DND-41 (cell line): ENCODE measurements around the gene FXYD5.

Source experiments
- ATAC-seq: fragments of 200-7000 bp; cut with Tn5 transposase; 3 replicates; pipeline ENCODE4 v1.9.1; 2021; ENCODE audit warnings: low read depth; ENCODE audit not compliant: insufficient read depth
- DNase-seq: peaks from one replicate; pipeline ENCODE4 v3.0.0-alpha.2; 2020
- H2AFZ ChIP-seq: 2 replicates; pipeline ENCODE4 v1.6.0; 2012; ENCODE audit warnings: low read depth, low read length
- H3K27ac ChIP-seq: 2 replicates; pipeline ENCODE4 v1.5.1; 2012; ENCODE audit warnings: low read length, inconsistent platforms
- H3K27me3 ChIP-seq: fragments of 200-600 bp; sonication (generic); 2 replicates; pipeline ENCODE4 v1.6.0; 2012; ENCODE audit warnings: low read length, mild to moderate bottlenecking, inconsistent platforms; ENCODE audit not compliant: insufficient read depth, poor library complexity
- H3K36me3 ChIP-seq: 2 replicates; pipeline ENCODE4 v1.5.1; 2012; ENCODE audit warnings: low read length, inconsistent platforms; ENCODE audit not compliant: insufficient read depth
- H3K4me1 ChIP-seq: 2 replicates; pipeline ENCODE4 v1.5.1; 2012; ENCODE audit warnings: mild to moderate bottlenecking, low read length; ENCODE audit not compliant: insufficient read depth
- H3K4me2 ChIP-seq: 2 replicates; pipeline ENCODE4 v1.6.0; 2012; ENCODE audit warnings: mild to moderate bottlenecking, moderate library complexity, low read length, inconsistent platforms; ENCODE audit not compliant: insufficient read depth
- H3K4me3 ChIP-seq, 2 experiments: fragments of 200-600 bp in 1 of 2; shearing (Covaris generic) in 1 of 2; 2 replicates each; pipeline ENCODE4 v1.5.1; 2012 to 2016; ENCODE audit warnings: inconsistent platforms in 2 of 2, low read length in 2 of 2, mild to moderate bottlenecking in 2 of 2, low read depth in 1 of 2, moderate library complexity in 1 of 2
- H3K79me2 ChIP-seq: 2 replicates; pipeline ENCODE4 v1.6.0; 2012; ENCODE audit warnings: low read length, inconsistent platforms; ENCODE audit not compliant: insufficient read depth
- H3K9ac ChIP-seq: 2 replicates; pipeline ENCODE4 v1.6.0; 2012; ENCODE audit warnings: low read depth, mild to moderate bottlenecking, inconsistent platforms, low read length, moderate library complexity
- H3K9me3 ChIP-seq: 2 replicates; pipeline ENCODE4 v1.5.1; 2012; ENCODE audit warnings: low read length, moderate library complexity, mild to moderate bottlenecking, inconsistent platforms; ENCODE audit not compliant: insufficient read depth, severe bottlenecking
- H4K20me1 ChIP-seq: 2 replicates; pipeline ENCODE4 v1.6.0; 2012; ENCODE audit warnings: low read length; ENCODE audit not compliant: insufficient read depth
- CTCF ChIP-seq: IDR thresholded peaks from 2 replicates; pipeline ENCODE4 v1.5.1; 2012; ENCODE audit warnings: borderline replicate concordance, low read length, moderate library complexity, mild to moderate bottlenecking; ENCODE audit not compliant: poor library complexity, severe bottlenecking; ENCODE audit errors: extremely low read depth
- EZH2 ChIP-seq: IDR thresholded peaks from 3 replicates; pipeline ENCODE4 v1.6.1; 2012; ENCODE audit warnings: borderline replicate concordance, low read depth, mild to moderate bottlenecking, moderate library complexity, low read length, inconsistent platforms; ENCODE audit not compliant: severe bottlenecking

FXYD5 gene

GRCh38 chr19:35177377-35178274 lies 23.1 kb downstream of the FXYD5 start:
- H3K27me3 ChIP-seq: no peaks in the 10 kb centered on the region
- H4K20me1 ChIP-seq: no peaks in the 10 kb centered on the region
- H3K4me1 ChIP-seq: no peaks in the 10 kb centered on the region
- TF ChIP-seq EZH2 (no peak), CTCF (no peak)
- no peaks in the 10 kb centered on the region for H3K9me3 ChIP-seq
- ATAC-seq (no peak), DNase-seq (no peak)
- H3K9ac ChIP-seq: no peak overlapping the region
- no peak overlapping the region for H3K27ac ChIP-seq
- no peak overlapping the region for H3K4me3 ChIP-seq
- no peak overlapping the region for H2AFZ ChIP-seq
- no peaks in the 10 kb centered on the region for H3K79me2 ChIP-seq
- H3K36me3 ChIP-seq: no peaks in the 10 kb centered on the region
- H3K4me2 ChIP-seq: no peak overlapping the region

GRCh38 chr19:35178701-35179100 lies 24.2 kb downstream of the FXYD5 start:
- Histone ChIP-seq H3K27me3 (no peaks in the 10 kb centered on the region), H2AFZ (no peak overlapping the region), H3K79me2 (no peaks in the 10 kb centered on the region), H3K27ac (no peak overlapping the region), H3K4me1 (no peaks in the 10 kb centered on the region), H3K4me2 (no peak overlapping the region), H3K9ac (no peak overlapping the region), H3K36me3 (no peaks in the 10 kb centered on the region), H3K9me3 (no peaks in the 10 kb centered on the region), H4K20me1 (no peaks in the 10 kb centered on the region), H3K4me3 (no peak overlapping the region)
- ATAC-seq (no peak), DNase-seq (no peak)
- TF ChIP-seq EZH2 (no peak), CTCF (no peak)

- DNase-seq: no peak
- H2AFZ ChIP-seq: no peak overlapping the region
- H3K27ac ChIP-seq: no peak overlapping the region
- no peak for ATAC-seq
- H3K9me3 ChIP-seq: no peaks in the 10 kb centered on the region
- H3K36me3 ChIP-seq: no peaks in the 10 kb centered on the region
- H3K79me2 ChIP-seq: no peaks in the 10 kb centered on the region
- no peaks in the 10 kb centered on the region for H3K27me3 ChIP-seq
- TF ChIP-seq EZH2 (no peak), CTCF (no peak)
- H3K4me3 ChIP-seq: no peak overlapping the region
- no peak overlapping the region for H3K4me2 ChIP-seq
- H3K4me1 ChIP-seq: no peaks in the 10 kb centered on the region
- H3K9ac ChIP-seq: no peak overlapping the region
- H4K20me1 ChIP-seq: no peaks in the 10 kb centered on the region
Measured at GRCh38 chr19:35179830-35180229, 25.3 kb downstream of the FXYD5 start.
